ENCODE data around the gene OR10A3.
A peak's percentile ranks its signal among the peaks of the same experiment; 100 is the strongest.
"Not testable (repeated sequence)": the region's sequence is repeated elsewhere in the genome, so short reads cannot be mapped to it uniquely, and the experiment has no call there.

Gene OR10A3, protein sequence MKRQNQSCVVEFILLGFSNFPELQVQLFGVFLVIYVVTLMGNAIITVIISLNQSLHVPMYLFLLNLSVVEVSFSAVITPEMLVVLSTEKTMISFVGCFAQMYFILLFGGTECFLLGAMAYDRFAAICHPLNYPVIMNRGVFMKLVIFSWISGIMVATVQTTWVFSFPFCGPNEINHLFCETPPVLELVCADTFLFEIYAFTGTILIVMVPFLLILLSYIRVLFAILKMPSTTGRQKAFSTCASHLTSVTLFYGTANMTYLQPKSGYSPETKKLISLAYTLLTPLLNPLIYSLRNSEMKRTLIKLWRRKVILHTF

DNA sequence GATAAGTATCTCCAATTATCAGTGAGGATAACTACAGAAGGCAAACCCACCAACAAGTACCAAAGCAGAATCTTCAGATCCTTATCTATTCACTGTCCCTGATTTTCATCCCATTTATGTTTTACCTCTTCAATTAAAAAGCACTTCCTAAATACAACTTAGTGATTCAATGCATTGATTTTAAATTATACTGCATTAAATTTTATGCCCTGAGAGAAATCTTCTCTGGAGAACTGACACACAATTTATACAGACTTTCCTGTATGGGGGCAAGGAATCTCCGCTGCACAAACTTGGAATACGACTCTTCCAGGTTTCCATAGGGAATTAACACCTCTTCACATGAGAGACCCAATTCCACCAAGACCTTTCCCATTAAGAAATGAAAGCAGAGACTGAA, at the start of gene OR10A3:
OR10A3 (minus strand) TSS at position 101 of the 400 bp plus-strand sequence. CDS start 2,188 bp downstream, outside the sequence.
- DNase-seq (ENCODE audit: low read depth, low spot score), result no peak

DNA sequence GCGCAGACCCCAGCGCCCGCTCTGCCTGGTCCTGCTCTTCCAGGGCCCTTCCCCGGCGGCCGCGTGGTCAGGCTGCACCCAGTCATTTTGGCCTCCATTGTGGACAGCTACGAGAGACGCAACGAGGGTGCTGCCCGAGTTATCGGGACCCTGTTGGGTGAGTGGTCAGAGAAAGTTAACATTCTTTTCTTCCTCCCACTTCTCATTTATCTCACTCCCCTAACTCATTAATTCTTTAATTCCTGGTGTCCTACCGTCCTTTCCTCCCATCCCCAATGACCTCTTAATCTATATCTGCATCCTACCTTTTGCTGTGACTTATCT, 46.0 kb upstream of the OR10A3 start:
- not testable (repeated sequence) for DNase-seq (ENCODE audit: low read depth, low spot score)

DNA sequence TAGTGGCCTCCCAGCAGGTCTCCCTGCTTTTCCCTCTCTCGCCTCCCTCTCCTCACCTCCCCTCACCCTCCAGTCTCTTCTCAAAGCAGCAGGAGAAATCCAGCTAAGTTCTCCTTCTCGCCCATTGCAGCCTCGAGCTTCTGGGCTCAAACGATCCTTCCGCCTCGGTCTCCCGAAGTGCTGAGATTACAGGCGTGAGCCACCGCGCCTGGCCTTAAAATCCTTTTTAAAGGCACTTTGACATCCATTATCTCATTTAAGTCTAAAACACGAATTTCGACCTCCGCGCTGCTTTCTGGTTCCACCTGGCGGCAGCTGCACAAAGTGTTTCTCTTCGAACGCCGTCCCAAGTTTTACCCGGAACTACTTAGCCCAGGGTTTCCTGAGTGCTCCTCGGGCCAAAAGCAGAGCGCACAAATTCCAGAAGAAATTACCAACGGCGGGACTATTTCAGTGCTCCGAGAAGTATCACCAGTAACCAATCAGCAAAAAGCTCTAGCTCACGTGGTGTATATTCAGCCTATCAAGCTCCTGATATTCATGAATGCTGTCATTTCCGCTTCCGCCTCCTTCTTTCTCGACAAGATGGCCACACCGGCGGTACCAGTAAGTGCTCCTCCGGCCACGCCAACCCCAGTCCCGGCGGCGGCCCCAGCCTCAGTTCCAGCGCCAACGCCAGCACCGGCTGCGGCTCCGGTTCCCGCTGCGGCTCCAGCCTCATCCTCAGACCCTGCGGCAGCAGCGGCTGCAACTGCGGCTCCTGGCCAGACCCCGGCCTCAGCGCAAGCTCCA, 45.5 kb upstream of the OR10A3 start, which contains the start of gene EIF3F:
EIF3F (plus strand) TSS at position 570 of the 792 bp plus-strand sequence; CDS start at position 586, 16 bp downstream.
- DNase-seq (ENCODE audit: low read depth, low spot score), result peak; percentile 77

DNA sequence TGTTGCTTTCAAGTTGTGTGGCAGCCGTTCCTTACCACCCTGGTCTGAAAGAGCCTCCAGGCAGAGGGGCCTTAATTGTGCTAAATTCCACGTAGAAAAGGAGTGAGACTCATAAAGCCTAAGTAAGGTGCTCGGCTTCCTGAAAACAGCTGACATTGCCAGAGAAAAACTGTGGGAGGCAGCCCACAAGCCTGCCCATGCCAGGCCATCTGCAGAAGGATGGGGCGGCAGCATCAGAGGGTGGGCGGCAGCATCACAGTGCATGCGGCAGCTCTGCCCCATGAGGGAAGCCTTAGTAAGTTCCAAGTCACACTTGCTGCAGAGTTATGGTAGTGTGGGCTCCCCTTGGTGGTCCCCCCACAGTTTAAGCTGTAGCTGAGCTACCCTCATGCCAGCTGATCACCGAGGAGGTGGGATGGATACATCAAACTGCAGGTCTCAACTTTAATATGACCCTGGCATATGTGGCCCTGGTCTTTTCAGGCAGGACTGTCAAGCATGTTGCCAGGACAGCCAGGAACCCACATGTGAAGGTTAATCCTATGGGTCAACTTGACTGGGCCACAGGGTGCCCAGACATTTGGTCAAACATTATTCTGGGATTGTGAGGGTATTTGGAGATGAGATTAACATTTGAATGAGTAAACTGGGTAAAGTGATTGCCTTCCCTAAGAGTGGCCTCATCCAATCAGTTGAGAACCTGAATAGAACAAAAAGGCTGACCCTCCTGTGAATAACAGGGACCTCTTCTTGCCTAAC, 42.5 kb upstream of the OR10A3 start:
- DNase-seq (ENCODE audit: low read depth, low spot score), result no peak

DNA sequence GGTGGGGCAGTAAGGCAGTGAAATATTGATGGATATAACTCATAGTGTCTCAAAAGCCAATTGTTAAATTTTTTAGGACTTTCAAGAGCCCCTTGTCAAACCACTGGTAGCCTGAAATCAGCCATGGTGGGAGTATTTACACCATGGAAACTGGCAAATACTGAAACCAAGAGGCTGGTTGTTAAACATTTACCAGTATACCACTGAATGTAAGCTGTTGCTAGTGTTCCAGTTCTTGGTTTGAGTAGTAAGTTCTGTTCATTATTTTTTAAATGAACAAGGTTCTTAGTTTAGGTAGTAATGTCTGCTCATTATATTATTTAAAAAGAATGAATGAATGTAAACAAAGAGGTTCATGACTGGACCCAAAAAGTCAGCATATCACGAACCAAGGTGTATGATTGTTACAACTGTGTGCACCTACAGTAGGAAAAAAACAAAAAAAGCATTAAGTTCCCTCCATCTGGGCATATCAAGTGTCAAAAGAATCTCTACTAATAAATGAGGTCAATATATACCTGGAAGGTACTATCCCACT, 41.1 kb upstream of the OR10A3 start:
- DNase-seq (ENCODE audit: low read depth, low spot score), result no peak

DNA sequence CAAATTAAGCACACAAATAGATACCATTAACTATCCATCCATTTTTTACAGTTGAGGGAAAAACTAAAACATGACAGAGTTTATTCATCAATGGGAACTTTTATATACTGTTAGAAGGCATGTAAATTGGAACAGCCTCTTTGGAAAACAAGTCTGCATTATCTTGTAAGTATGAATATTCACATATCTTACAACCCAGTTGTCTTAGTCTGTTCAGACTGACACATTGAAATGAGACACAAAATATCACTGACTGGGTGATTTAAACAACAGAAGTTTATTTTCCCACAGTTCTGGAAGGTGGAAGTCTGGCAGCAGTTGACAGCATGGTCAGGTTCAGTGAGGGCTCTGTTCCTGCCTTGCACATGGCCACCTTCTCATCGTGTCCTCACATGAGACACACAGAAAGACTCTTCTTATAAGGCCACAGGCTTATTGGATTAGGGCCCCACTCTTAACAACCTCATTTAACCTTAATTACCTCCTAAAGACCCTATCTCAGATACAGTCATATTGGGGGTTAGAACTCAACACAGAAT, 40.2 kb upstream of the OR10A3 start:
- DNase-seq (ENCODE audit: low read depth, low spot score), result no peak

DNA sequence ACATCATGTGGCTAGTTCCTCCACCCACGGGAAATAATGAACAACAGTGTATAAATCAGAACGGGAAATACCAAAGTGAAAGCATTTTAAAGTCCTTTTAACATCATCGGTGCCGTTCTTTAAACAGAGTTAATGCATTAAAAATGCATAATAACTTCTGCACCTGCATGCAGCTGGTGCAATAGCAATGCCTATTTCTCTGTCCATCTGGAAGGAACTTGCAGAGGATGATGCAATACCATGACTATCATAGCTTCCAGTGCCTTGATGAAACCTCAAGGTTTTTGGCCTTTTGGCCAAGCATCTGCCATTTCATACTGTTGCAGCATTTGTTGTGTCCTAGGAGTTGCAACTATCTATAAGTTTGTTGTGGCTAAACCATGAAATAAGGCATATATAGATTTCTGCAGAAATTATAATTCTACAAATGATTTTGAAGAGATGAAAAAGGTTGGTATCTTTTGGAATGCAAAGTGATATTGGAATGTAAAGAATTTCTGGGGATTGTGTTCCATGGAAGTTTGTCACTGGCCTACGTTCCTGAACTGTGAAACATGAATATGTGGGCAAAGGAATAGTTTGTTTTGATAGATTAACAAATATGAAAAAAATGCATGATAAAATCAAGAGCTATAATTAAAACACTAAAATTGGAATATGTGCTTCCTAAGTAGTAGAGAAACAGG, 35.9 kb upstream of the OR10A3 start:
- DNase-seq (ENCODE audit: low read depth, low spot score), result no peak

DNA sequence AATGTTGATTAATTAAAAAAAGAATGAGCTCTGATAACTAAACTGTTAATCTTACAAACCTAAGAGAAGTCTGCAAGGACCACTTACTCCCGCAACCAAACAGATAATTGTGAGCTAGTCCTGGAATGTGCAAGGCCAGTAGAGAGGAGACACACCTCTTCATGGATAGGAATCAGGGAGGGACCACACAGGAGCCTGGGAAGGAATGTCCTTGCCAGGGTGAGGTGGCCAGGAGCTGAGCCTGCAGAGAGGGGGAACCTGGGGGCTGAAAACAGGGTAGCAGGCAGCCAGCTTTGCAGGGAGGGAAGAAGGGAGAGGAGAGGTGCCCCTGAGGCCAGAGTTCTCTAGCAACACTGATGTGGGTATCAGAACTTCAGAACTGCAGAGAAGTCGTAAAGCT, 33.2 kb upstream of the OR10A3 start:
- DNase-seq (ENCODE audit: low read depth, low spot score), result no peak

DNA sequence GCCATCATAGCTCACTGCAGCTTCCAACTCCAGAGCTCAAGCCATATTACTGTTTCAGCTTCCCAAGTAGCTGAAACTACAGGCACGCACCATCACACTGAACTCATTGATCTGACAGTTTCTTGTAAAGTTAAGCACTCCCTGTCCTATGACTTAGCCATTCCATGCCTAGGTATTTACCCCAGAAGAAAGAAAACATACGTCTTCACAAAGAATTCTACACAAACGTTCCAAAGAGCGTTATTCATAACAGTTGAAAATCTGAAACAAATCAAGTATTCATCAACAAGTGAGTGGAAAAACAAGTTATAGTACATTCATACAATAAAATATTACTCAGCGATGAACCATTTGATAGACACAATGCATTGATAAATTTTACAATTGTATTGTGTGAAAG, 31.5 kb upstream of the OR10A3 start:
- no peak for DNase-seq (ENCODE audit: low read depth, low spot score)

DNA sequence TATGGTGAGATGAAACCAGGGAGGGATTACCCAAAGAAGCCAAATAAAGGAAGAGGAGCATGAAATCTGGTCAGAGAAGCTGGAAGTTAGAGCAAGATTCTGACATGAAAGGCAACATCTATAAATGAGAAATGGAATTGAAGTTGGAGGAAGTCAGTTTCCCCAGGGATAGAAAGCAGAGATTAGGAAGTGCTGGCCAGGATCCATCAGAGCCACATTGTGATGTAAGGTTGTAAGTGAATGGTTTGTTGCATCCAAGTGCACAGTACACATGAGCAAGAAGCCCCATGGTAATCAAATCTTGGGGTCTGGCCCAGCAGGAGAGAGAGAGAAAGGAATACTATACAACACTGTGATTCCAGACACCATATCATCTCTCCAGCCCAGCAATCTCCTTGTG, 30.3 kb upstream of the OR10A3 start:
- no peak for DNase-seq (ENCODE audit: low read depth, low spot score)

DNA sequence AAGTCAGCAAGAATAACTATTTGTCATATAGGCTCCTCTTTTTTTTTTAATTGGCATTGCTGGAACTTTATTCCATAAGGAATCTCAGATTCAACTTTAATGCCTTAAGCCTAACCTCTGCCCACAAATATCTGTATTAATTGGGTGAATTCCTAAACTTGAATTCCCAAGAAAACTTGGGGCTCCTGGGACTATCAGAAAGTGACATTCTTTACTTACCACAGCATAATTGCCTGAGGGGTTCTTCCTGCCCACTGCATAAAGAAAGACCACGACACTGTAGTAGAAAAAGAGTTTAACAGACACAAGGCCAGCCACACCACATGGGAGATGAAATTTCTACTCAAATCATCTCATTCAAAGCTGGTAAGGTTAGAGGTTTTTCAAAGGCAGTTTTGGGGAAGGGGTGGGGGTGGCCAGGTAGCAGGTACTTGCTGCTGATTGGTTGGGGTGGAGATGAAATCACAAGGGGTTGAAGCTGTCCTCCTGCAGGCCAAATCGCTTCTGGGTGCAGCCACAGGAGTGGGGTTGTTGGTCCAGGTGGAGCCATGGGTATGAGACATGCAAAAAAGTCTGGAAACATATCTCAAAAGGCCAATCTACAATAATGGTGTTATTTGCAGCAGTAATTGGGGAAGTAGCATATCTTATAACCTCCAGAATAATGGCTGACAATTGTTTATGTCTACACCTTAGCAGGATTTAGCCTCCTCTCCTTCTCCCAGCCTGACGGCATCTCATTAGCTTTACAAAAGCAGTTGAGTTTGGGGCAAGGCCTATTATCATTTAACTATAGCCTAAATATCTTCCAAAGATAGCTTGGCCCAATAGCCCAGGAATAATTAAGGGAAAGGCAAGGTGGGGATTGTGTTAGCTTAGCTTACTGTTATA, 28.5 kb upstream of the OR10A3 start:
- no peak for DNase-seq (ENCODE audit: low read depth, low spot score)

DNA sequence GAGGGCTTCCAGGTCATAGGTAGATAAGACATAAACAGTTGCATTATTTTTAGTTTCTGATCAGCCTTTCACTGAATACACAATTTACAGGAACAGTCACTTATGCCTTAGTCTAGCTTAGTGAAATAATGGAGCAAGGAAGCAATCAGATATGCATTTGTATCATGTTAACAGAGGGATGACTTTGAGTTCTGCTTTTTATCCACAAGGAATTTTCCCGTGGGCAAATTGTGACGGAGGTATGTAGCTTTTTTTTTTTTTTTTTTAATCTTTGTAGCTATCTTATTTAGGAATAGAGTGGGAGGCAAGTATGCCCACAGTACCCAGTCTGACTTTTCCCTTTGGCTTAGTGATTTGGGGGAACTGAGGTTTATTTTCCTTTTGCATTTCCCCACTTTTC, 27.2 kb upstream of the OR10A3 start:
- no peak for DNase-seq (ENCODE audit: low read depth, low spot score)

DNA sequence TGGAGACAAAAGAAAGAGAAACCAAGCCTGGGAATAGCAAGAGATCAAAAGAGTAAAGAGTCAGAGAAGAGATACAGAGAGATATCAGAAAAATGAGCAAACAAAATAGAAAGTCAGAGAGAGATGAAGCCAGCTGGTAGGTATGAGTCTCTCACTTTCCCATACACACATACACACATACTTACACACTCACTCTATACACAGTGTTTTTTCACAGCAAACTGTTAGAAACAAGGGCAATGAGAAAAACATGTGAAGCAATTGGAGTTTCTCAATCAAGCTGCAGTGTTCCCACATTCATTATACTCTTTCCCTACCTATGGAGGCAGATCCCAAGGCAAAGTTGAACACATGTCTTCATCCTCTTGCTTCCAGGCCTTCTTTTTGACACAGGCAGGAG, 26.3 kb upstream of the OR10A3 start:
- DNase-seq (ENCODE audit: low read depth, low spot score), result no peak

DNA sequence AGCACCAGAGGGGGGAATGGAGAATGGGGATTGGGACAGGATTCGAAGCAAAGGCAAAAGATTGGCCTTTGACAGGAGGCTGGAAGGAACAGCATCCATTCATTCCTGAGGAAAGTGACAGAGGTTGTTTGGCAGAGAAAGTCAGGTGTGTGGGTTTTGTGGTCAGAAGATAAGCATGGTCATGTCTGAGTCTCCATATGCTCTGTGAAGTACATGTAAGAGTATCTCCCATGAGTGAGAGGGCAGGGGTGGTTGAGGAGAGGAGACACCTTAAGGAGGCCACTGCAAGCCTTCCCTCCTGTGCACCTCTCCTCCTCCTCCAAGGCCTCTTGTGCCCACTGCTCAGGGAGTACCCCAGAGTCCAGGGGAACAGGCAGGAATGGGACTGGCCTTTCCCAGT, 25.6 kb upstream of the OR10A3 start:
- DNase-seq (ENCODE audit: low read depth, low spot score), result no peak

DNA sequence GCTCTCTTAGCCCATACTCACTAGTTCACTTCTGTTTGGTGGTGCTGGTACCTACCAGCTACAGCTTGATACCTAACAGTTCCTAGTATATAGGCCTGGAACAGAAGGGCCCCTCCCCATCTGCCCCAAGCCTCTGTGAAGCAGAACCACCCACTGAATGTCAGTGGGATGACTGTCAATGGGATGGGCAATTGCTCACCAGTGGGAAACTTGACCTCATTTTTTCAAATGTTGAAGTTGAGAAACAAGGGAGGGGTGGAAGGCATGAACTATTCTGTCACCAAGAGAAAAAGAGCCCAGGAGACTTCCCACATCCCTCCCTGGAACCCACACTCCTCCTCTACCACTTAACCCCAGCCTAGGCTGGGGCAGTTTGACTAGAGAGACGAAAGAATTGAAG, 23.9 kb upstream of the OR10A3 start, which contains the start of gene NLRP10:
NLRP10 (minus strand) TSS at position 62 of the 400 bp plus-strand sequence. CDS start 1,952 bp downstream, outside the sequence.
- DNase-seq (ENCODE audit: low read depth, low spot score), result no peak

DNA sequence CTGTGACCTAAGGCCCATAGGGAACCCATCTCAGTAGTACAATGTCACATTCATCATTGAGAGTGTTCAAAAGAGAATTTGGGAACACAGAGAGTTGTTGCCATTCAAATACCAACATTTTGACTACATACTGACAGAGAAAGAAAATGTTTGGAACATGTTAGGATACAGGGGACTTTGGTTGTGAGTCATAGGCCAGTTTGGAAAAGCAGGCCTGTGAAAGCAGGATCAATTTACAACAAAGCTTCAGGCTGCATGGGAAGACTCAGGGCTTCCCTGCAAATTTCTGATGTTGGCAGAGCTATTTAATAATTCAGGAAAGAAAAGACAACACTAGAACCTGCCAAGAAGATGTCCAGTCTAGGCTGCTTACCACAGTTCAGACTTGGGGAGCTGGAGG, 23.4 kb upstream of the OR10A3 start:
- no peak for DNase-seq (ENCODE audit: low read depth, low spot score)

DNA sequence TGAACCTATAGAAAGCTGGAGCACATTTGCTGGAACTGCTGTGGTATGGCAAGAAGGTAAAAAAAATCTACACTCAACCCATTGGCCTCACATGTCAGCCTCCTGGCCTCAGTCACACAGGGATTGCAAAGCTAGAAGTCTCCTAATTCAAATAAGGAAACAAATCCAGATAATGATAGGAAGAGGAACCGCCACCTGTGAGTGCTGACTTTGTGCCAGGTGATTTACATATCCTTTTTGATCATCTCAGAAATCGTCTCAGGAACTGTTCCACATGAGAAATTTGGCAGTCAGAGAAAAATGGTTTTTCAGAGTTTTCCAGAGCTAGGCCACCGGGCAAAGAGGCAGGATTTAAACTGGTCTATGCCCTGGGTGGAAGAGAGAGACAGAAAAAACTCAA, 22.8 kb upstream of the OR10A3 start:
- no peak for DNase-seq (ENCODE audit: low read depth, low spot score)

DNA sequence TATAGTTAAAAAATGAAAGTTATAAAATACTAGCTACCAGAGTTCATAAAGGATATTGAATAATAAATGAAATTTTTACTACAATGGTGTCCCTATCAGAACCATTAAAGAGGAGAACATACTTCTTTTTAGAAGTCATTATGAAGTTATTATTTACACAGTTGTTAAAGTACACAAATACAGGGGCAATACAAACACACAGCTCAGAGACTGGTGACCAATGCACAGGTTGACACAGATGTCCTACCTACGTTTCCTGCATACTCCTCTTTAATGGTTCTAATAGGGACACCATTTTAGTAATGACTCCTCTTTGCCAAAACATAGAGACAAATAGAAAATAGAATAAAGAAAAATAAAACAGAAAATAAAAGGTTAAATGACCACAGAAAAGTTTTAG, 13.7 kb upstream of the OR10A3 start:
- DNase-seq (ENCODE audit: low read depth, low spot score), result no peak

DNA sequence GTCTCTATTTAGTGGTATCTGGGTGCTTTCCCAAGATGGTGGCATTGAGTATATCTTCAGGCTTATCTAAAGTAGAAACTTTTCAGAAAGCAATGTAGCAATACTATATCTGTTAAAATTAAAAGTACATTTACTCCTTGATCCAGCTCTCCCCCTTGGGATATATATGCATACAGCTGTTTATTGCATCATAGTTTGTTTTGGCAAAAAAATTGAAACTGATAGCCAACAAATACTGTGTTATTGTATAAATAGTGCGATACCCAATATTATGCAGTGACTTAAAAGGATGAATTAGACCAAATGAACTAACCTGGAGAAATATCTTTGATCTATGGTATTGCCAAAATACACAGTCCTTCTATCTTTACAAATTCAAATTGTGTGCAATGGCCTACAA, 8.4 kb upstream of the OR10A3 start:
- no peak for DNase-seq (ENCODE audit: low read depth, low spot score)

DNA sequence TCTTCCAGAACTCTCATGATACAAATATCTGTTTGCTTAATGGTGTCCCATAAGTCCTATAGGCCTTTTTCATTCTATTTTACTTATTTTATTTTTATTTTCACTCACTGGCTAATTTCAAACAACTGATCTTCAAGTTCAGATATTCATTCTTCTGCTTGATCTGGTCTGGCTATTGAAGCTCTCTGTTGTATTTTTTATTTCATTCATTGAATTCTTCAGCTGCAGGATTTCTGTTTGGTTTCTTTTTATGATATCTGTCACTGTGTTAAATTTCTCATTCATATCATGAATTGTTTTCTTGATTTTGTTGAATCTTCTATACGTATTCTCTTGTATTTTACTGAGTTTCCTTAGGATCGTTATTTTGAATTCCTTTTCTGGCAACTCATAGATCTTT, 2.6 kb upstream of the OR10A3 start:
- DNase-seq (ENCODE audit: low read depth, low spot score), result no peak

All from activated naive CD8-positive, alpha-beta T cell treated with anti-CD3 and anti-CD28 coated beads, Interleukin-2, amount 50 U/mL, for 16 hours (primary cell).